WTC11 (cell line): ENCODE measurements around the gene UBE2N. TPM values are rescaled to one million over a fixed set of nuclear protein-coding genes. Genes with fewer than 3 reads are reported as not detected.

Source experiments
- ATAC-seq: fragments of 200-7000 bp; cut with Tn5 transposase; 2 replicates; pipeline ENCODE4 v1.10.0; 2021; ENCODE audit warnings: mild to moderate bottlenecking, moderate library complexity
- CTCF ChIA-PET: fragments of 300-600 bp; sonication (Branson Sonifier 250); formaldehyde crosslinking; loops from one replicate; lab custom pipeline; 2021; ENCODE audit warnings: antibody characterized with exemption; lab: Charles Lee
- POLR2A ChIA-PET: fragments of 350-600 bp; sonication (Branson Sonifier 250); formaldehyde crosslinking; loops from one replicate; lab custom pipeline; 2021; ENCODE audit warnings: antibody characterized with exemption; lab: Charles Lee
- DNase-seq: peaks from one replicate; pipeline ENCODE4 v3.0.0; 2021; ENCODE audit warnings: low spot score
- H3K27ac Mint-ChIP-seq: 2 replicates; pipeline ENCODE4 v1.8.0; 2021; ENCODE audit warnings: mixed read lengths
- H3K27me3 Mint-ChIP-seq: 2 replicates; pipeline ENCODE4 v1.8.0; 2021; ENCODE audit warnings: low read depth, mild to moderate bottlenecking, moderate library complexity, mixed read lengths
- H3K36me3 Mint-ChIP-seq: 2 replicates; pipeline ENCODE4 v1.8.0; 2021; ENCODE audit warnings: mixed read lengths
- H3K4me1 Mint-ChIP-seq: 2 replicates; pipeline ENCODE4 v1.8.0; 2022; ENCODE audit warnings: mixed read lengths
- H3K4me3 Mint-ChIP-seq: 2 replicates; pipeline ENCODE4 v1.8.0; 2021; ENCODE audit warnings: mild to moderate bottlenecking, moderate library complexity, mixed read lengths
- H3K9me3 Mint-ChIP-seq: 2 replicates; pipeline ENCODE4 v1.8.0; 2021; ENCODE audit warnings: mixed read lengths
- CBFB ChIP-seq: sonication (generic); formaldehyde crosslinking; IDR thresholded peaks from 2 replicates; pipeline ENCODE4 v1.8.1; 2022; ENCODE audit warnings: mild to moderate bottlenecking, low read depth, missing genetic modification reagents
- ESRRA ChIP-seq: sonication (generic); formaldehyde crosslinking; IDR thresholded peaks from 2 replicates; pipeline ENCODE4 v1.8.1; 2022; ENCODE audit warnings: mild to moderate bottlenecking, missing genetic modification reagents, borderline replicate concordance
- ETV6 ChIP-seq: sonication (generic); formaldehyde crosslinking; IDR thresholded peaks from 2 replicates; pipeline ENCODE4 v1.8.1; 2022; ENCODE audit warnings: mild to moderate bottlenecking, missing genetic modification reagents
- FOXJ3 ChIP-seq: sonication (generic); formaldehyde crosslinking; IDR thresholded peaks from 2 replicates; pipeline ENCODE4 v1.9.0; 2021; ENCODE audit warnings: missing genetic modification reagents, mild to moderate bottlenecking, borderline replicate concordance
- FOXK1 ChIP-seq: sonication (generic); formaldehyde crosslinking; IDR thresholded peaks from 2 replicates; pipeline ENCODE4 v1.8.0; 2022; ENCODE audit warnings: mild to moderate bottlenecking, moderate library complexity, missing genetic modification reagents
- FOXP1 ChIP-seq: sonication (generic); formaldehyde crosslinking; IDR thresholded peaks from 2 replicates; pipeline ENCODE4 v1.8.0; 2022; ENCODE audit warnings: missing genetic modification reagents, mild to moderate bottlenecking, moderate library complexity, borderline replicate concordance
- GABPB1 ChIP-seq: sonication (generic); formaldehyde crosslinking; IDR thresholded peaks from 2 replicates; pipeline ENCODE4 v1.8.1; 2023; ENCODE audit warnings: mild to moderate bottlenecking, missing genetic modification reagents
- JUN ChIP-seq: sonication (generic); formaldehyde crosslinking; IDR thresholded peaks from 2 replicates; pipeline ENCODE4 v1.8.0; 2023; ENCODE audit warnings: mild to moderate bottlenecking, missing genetic modification reagents
- MYBL2 ChIP-seq: sonication (generic); formaldehyde crosslinking; IDR thresholded peaks from 2 replicates; pipeline ENCODE4 v1.8.1; 2023; ENCODE audit warnings: mild to moderate bottlenecking, moderate library complexity, missing genetic modification reagents
- SMAD4 ChIP-seq: sonication (generic); formaldehyde crosslinking; IDR thresholded peaks from 2 replicates; pipeline ENCODE4 v1.8.0; 2022; ENCODE audit warnings: mild to moderate bottlenecking, missing genetic modification reagents
- SP1 ChIP-seq: sonication (generic); formaldehyde crosslinking; conservative IDR thresholded peaks from 2 replicates; pipeline ENCODE4 v1.8.1; 2022; ENCODE audit warnings: missing genetic modification reagents
- TCF7 ChIP-seq: sonication (generic); formaldehyde crosslinking; IDR thresholded peaks from 2 replicates; pipeline ENCODE4 v1.8.0; 2022; ENCODE audit warnings: mild to moderate bottlenecking, low read depth, missing genetic modification reagents, moderate library complexity
- TEAD1 ChIP-seq: sonication (generic); formaldehyde crosslinking; IDR thresholded peaks from 2 replicates; pipeline ENCODE4 v1.8.0; 2022; ENCODE audit warnings: mild to moderate bottlenecking, missing genetic modification reagents
- TEAD4 ChIP-seq: sonication (generic); formaldehyde crosslinking; IDR thresholded peaks from 2 replicates; pipeline ENCODE4 v1.8.0; 2022; ENCODE audit warnings: mild to moderate bottlenecking, missing genetic modification reagents
- ZNF219 ChIP-seq: sonication (generic); formaldehyde crosslinking; IDR thresholded peaks from 2 replicates; pipeline ENCODE4 v1.8.0; 2023; ENCODE audit warnings: missing genetic modification reagents, mild to moderate bottlenecking, borderline replicate concordance
- ZNF263 ChIP-seq: sonication (generic); formaldehyde crosslinking; IDR thresholded peaks from 2 replicates; pipeline ENCODE4 v1.8.1; 2022; ENCODE audit warnings: low read depth, mild to moderate bottlenecking, moderate library complexity, missing genetic modification reagents
- ZNF416 ChIP-seq: fragments of 250-450 bp; sonication (Bioruptor Pico); IDR thresholded peaks from 2 replicates; pipeline ENCODE4 v1.9.0; 2021; ENCODE audit warnings: mild to moderate bottlenecking, inconsistent platforms
- total RNA-seq: library from RNA; stranded (reverse); gene quantifications from 3 replicates; pipeline ENCODE4 v1.2.3, GENCODE V29; 2021
- TF ChIP-seq, protein P1 (sequence below): sonication (generic); formaldehyde crosslinking; IDR thresholded peaks from 2 replicates; pipeline ENCODE4 v1.8.1; 2023; ENCODE audit warnings: mild to moderate bottlenecking, moderate library complexity, missing genetic modification reagents
- TF ChIP-seq, protein P2 (sequence below): sonication (generic); formaldehyde crosslinking; IDR thresholded peaks from 2 replicates; pipeline ENCODE4 v1.8.0; 2022; ENCODE audit warnings: mild to moderate bottlenecking, missing genetic modification reagents
- TF ChIP-seq, protein P3 (sequence below): sonication (generic); formaldehyde crosslinking; IDR thresholded peaks from 2 replicates; pipeline ENCODE4 v1.8.0; 2023; ENCODE audit warnings: missing genetic modification reagents
- TF ChIP-seq, protein P4 (sequence below): sonication (generic); formaldehyde crosslinking; IDR thresholded peaks from 2 replicates; pipeline ENCODE4 v1.8.0; 2023; ENCODE audit warnings: missing genetic modification reagents, mild to moderate bottlenecking, borderline replicate concordance
- TF ChIP-seq, protein P5 (sequence below): sonication (generic); formaldehyde crosslinking; IDR thresholded peaks from 2 replicates; pipeline ENCODE4 v1.8.1; 2023; ENCODE audit warnings: mild to moderate bottlenecking, missing genetic modification reagents
- TF ChIP-seq, protein P6 (sequence below): fragments of 250-450 bp; sonication (Bioruptor Pico); IDR thresholded peaks from 2 replicates; pipeline ENCODE4 v1.8.0; 2021; ENCODE audit warnings: mild to moderate bottlenecking
- TF ChIP-seq, protein P7 (sequence below): sonication (generic); formaldehyde crosslinking; IDR thresholded peaks from 2 replicates; pipeline ENCODE4 v1.8.0; 2022; ENCODE audit warnings: mild to moderate bottlenecking, missing genetic modification reagents

Gene UBE2N
- total RNA-seq, 1 experiment from 2014 or later: 195 TPM

DNA sequence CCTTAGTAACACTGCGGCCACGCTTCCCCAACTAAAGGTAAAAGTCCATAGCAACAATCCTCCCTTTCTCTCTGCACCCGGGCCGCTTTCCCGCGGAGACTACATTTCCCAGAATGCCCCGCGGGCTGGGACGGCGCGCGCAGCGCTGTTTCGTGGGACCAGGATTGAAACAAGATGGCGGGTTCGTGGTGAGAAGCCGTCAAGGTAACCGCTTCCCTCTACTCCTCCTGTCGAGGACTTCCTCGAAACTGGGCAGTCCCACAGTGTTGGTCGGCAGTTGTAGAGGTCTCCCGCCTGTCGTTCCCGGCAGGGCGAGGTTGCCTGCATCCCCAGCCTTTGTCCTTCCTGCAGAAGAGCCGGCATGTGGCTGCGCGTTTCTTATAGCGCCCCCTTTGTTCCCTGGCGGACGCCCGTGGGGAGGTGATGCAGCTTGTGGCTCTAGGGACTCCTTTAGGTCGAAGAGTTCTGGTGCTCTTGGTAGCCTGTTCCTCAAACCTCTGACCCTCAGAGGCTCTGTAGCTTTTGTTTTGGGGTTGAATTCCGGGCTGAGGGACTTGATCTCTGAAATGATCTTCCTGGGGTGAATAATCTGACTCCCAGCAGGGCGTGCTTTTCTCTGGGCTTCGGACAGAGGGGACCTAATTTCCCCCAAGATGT is 25.7 kb upstream of the UBE2N start, which contains the start of gene MRPL42:
TSS of gene MRPL42 (plus strand) at position 164 of the 657 bp plus-strand sequence. CDS start 1,772 bp downstream, outside the sequence.
- Mint-ChIP-seq H3K4me1 (peaks cover 12% of the 10 kb centered on the region), H3K36me3 (peaks cover 22% of the 10 kb centered on the region), H3K4me3 (peak within 1 kb of the TSS; percentile 98), H3K27ac (peak within 1 kb of the TSS; percentile 98), H3K9me3 (no peaks in the 10 kb centered on the region), H3K27me3 (no peaks in the 10 kb centered on the region; the same call in 1 of the 2 replicates)
- ChIA-PET POLR2A (interaction anchor here (1.3 kb wide), 1 partner anchor 25 kb away, joined by 4 read pairs; the partner anchor contains the start of gene UBE2N), CTCF (interaction anchor here (0.6 to 1.5 kb wide), 7 partner anchors 17 to 48 kb away, joined by 3 to 4 read pairs (median 3); partner anchors contain the start of gene UBE2N)
- TF ChIP-seq ZNF416 (CRISPR knock-in tag): no peak; the same call in 1 of the 2 replicates
- 0 out of 2 replicates have a peak, but pooled peaks have one; percentile 36 for TF ChIP-seq FOXP1
- TF ChIP-seq JUN (CRISPR knock-in tag): peak; percentile 81; the same call in 1 of the 2 replicates
- TF ChIP-seq, protein P1, sequence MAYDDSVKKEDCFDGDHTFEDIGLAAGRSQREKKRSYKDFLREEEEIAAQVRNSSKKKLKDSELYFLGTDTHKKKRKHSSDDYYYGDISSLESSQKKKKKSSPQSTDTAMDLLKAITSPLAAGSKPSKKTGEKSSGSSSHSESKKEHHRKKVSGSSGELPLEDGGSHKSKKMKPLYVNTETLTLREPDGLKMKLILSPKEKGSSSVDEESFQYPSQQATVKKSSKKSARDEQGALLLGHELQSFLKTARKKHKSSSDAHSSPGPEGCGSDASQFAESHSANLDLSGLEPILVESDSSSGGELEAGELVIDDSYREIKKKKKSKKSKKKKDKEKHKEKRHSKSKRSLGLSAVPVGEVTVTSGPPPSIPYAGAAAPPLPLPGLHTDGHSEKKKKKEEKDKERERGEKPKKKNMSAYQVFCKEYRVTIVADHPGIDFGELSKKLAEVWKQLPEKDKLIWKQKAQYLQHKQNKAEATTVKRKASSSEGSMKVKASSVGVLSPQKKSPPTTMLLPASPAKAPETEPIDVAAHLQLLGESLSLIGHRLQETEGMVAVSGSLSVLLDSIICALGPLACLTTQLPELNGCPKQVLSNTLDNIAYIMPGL: peak; percentile 85
- TF ChIP-seq ZNF263 (CRISPR knock-in tag): no peak
- no peak for TF ChIP-seq TCF7 (CRISPR knock-in tag)
- TF ChIP-seq CBFB (CRISPR knock-in tag): no peak
- TF ChIP-seq, protein P2, sequence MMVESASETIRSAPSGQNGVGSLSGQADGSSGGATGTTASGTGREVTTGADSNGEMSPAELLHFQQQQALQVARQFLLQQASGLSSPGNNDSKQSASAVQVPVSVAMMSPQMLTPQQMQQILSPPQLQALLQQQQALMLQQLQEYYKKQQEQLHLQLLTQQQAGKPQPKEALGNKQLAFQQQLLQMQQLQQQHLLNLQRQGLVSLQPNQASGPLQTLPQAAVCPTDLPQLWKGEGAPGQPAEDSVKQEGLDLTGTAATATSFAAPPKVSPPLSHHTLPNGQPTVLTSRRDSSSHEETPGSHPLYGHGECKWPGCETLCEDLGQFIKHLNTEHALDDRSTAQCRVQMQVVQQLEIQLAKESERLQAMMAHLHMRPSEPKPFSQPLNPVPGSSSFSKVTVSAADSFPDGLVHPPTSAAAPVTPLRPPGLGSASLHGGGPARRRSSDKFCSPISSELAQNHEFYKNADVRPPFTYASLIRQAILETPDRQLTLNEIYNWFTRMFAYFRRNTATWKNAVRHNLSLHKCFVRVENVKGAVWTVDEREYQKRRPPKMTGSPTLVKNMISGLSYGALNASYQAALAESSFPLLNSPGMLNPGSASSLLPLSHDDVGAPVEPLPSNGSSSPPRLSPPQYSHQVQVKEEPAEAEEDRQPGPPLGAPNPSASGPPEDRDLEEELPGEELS: peak; percentile 56; the same call in 1 of the 2 replicates
- 0 out of 2 replicates have a peak, but pooled peaks have one; percentile 22 for TF ChIP-seq SMAD4 (CRISPR knock-in tag)
- TF ChIP-seq MYBL2 (CRISPR knock-in tag): peak; percentile 74; the same call in 1 of the 2 replicates
- peak; percentile 92 for TF ChIP-seq ETV6 (CRISPR knock-in tag)
- TF ChIP-seq, protein P3, sequence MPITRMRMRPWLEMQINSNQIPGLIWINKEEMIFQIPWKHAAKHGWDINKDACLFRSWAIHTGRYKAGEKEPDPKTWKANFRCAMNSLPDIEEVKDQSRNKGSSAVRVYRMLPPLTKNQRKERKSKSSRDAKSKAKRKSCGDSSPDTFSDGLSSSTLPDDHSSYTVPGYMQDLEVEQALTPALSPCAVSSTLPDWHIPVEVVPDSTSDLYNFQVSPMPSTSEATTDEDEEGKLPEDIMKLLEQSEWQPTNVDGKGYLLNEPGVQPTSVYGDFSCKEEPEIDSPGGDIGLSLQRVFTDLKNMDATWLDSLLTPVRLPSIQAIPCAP: 0 out of 2 replicates have a peak, but pooled peaks have one; percentile 41
- no peak for TF ChIP-seq FOXJ3 (CRISPR knock-in tag)
- TF ChIP-seq, protein P4, sequence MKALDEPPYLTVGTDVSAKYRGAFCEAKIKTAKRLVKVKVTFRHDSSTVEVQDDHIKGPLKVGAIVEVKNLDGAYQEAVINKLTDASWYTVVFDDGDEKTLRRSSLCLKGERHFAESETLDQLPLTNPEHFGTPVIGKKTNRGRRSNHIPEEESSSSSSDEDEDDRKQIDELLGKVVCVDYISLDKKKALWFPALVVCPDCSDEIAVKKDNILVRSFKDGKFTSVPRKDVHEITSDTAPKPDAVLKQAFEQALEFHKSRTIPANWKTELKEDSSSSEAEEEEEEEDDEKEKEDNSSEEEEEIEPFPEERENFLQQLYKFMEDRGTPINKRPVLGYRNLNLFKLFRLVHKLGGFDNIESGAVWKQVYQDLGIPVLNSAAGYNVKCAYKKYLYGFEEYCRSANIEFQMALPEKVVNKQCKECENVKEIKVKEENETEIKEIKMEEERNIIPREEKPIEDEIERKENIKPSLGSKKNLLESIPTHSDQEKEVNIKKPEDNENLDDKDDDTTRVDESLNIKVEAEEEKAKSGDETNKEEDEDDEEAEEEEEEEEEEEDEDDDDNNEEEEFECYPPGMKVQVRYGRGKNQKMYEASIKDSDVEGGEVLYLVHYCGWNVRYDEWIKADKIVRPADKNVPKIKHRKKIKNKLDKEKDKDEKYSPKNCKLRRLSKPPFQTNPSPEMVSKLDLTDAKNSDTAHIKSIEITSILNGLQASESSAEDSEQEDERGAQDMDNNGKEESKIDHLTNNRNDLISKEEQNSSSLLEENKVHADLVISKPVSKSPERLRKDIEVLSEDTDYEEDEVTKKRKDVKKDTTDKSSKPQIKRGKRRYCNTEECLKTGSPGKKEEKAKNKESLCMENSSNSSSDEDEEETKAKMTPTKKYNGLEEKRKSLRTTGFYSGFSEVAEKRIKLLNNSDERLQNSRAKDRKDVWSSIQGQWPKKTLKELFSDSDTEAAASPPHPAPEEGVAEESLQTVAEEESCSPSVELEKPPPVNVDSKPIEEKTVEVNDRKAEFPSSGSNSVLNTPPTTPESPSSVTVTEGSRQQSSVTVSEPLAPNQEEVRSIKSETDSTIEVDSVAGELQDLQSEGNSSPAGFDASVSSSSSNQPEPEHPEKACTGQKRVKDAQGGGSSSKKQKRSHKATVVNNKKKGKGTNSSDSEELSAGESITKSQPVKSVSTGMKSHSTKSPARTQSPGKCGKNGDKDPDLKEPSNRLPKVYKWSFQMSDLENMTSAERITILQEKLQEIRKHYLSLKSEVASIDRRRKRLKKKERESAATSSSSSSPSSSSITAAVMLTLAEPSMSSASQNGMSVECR: peak; percentile 92
- TF ChIP-seq ZNF219: 0 out of 2 replicates have a peak, but pooled peaks have one; percentile 11
- peak; percentile 82; the same call in 1 of the 2 replicates for TF ChIP-seq TEAD1 (CRISPR knock-in tag)
- TF ChIP-seq SP1 (CRISPR knock-in tag): peak; percentile 38; the same call in 1 of the 2 replicates
- TF ChIP-seq ESRRA (CRISPR knock-in tag): no peak
- TF ChIP-seq, protein P5, sequence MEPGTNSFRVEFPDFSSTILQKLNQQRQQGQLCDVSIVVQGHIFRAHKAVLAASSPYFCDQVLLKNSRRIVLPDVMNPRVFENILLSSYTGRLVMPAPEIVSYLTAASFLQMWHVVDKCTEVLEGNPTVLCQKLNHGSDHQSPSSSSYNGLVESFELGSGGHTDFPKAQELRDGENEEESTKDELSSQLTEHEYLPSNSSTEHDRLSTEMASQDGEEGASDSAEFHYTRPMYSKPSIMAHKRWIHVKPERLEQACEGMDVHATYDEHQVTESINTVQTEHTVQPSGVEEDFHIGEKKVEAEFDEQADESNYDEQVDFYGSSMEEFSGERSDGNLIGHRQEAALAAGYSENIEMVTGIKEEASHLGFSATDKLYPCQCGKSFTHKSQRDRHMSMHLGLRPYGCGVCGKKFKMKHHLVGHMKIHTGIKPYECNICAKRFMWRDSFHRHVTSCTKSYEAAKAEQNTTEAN: no peak
- TF ChIP-seq FOXK1 (CRISPR knock-in tag): peak; percentile 53; the same call in 1 of the 2 replicates
- TF ChIP-seq, protein P6, sequence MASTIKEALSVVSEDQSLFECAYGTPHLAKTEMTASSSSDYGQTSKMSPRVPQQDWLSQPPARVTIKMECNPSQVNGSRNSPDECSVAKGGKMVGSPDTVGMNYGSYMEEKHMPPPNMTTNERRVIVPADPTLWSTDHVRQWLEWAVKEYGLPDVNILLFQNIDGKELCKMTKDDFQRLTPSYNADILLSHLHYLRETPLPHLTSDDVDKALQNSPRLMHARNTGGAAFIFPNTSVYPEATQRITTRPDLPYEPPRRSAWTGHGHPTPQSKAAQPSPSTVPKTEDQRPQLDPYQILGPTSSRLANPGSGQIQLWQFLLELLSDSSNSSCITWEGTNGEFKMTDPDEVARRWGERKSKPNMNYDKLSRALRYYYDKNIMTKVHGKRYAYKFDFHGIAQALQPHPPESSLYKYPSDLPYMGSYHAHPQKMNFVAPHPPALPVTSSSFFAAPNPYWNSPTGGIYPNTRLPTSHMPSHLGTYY (CRISPR knock-in tag): no peak
- no peak for TF ChIP-seq TEAD4 (CRISPR knock-in tag)
- peak; percentile 58 for TF ChIP-seq GABPB1 (CRISPR knock-in tag)
- TF ChIP-seq, protein P7, sequence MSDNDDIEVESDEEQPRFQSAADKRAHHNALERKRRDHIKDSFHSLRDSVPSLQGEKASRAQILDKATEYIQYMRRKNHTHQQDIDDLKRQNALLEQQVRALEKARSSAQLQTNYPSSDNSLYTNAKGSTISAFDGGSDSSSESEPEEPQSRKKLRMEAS: peak; percentile 95
- DNase-seq: peak; percentile 94
- ATAC-seq: peak; percentile 90
